ENCODE measurements around the gene CSRP1. TPM values are rescaled to one million over a fixed set of nuclear protein-coding genes. Genes with fewer than 3 reads are reported as not detected.

CSRP1 gene
- total RNA-seq, 1 donor = 480 TPM

DNA sequence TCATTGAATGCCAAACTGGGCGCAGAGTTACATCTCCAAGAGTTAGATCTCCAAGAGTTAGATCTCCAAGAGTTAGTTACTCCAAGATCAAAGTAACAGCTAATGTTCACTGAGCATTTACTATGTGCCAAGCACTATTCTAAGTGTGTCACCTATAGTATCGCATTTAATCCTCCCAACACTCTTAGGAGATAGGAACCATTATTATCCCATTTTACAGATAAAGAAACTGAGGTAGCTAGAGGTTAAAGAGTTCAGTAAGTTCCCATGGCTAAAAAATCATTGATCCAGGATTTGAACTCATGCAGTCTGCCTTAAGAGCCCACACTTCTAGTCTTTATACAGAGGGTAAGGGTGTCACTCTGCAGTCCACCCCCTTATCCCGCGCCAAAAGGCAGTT lies 30.5 kb upstream of the CSRP1 start:
- Histone ChIP-seq H2AFZ (ENCODE audit: low read length) (no peak overlapping the region), H3K4me1 (ENCODE audit: insufficient read depth, low read length) (peaks cover 64% of the 10 kb centered on the region), H3K79me2 (ENCODE audit: insufficient read depth, low read length) (peaks cover 32% of the 10 kb centered on the region), H3K27ac (ENCODE audit: low read depth, low read length) (peak overlapping the region; percentile 91), H3K36me3 (ENCODE audit: insufficient read depth, low read length) (no peaks in the 10 kb centered on the region), H3K27me3 (ENCODE audit: insufficient read depth, low read length) (no peaks in the 10 kb centered on the region), H3K9me3 (ENCODE audit: low read depth, low read length) (no peaks in the 10 kb centered on the region), H4K20me1 (ENCODE audit: insufficient read depth, low read length) (no peaks in the 10 kb centered on the region), H3K4me2 (ENCODE audit: insufficient read depth, low read length) (peak overlapping the region; percentile 77), H3K4me3 (ENCODE audit: insufficient read depth, low read length) (no peak overlapping the region)
- DNase-seq (ENCODE audit: insufficient read length, low spot score, missing footprints) = no peak
- TF ChIP-seq, protein P1, sequence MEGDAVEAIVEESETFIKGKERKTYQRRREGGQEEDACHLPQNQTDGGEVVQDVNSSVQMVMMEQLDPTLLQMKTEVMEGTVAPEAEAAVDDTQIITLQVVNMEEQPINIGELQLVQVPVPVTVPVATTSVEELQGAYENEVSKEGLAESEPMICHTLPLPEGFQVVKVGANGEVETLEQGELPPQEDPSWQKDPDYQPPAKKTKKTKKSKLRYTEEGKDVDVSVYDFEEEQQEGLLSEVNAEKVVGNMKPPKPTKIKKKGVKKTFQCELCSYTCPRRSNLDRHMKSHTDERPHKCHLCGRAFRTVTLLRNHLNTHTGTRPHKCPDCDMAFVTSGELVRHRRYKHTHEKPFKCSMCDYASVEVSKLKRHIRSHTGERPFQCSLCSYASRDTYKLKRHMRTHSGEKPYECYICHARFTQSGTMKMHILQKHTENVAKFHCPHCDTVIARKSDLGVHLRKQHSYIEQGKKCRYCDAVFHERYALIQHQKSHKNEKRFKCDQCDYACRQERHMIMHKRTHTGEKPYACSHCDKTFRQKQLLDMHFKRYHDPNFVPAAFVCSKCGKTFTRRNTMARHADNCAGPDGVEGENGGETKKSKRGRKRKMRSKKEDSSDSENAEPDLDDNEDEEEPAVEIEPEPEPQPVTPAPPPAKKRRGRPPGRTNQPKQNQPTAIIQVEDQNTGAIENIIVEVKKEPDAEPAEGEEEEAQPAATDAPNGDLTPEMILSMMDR (IDR thresholded peaks at IDR 0.05; ENCODE audit: extremely low read depth, low read depth, low read length) = no peak

DNA sequence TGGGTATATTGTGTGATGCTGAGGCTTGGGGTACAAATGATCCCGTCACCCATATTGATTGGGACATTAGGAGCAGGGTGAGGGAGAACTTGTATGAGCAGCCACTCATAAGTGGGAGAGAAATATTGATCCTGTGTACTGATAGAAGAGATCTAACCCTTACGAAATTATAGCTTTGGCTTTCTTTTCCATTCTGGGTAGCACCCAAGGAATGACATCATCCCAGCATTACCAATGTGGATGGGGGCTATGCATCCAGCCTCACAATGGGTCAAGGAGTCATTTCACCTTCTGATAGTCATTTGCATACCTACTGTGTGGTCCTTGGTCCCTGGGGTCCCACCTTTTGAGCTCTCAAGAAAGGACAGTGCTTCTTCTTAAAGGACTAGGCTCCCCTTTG lies 30.1 kb upstream of the CSRP1 start:
- TF ChIP-seq, protein P1 (IDR thresholded peaks at IDR 0.05; ENCODE audit: extremely low read depth, low read depth, low read length) = no peak
- Histone ChIP-seq H4K20me1 (ENCODE audit: insufficient read depth, low read length) (no peaks in the 10 kb centered on the region), H3K27ac (ENCODE audit: low read depth, low read length) (peak overlapping the region; percentile 91), H3K27me3 (ENCODE audit: insufficient read depth, low read length) (no peaks in the 10 kb centered on the region), H3K4me2 (ENCODE audit: insufficient read depth, low read length) (peak overlapping the region; percentile 77), H3K36me3 (ENCODE audit: insufficient read depth, low read length) (no peaks in the 10 kb centered on the region), H3K9me3 (ENCODE audit: low read depth, low read length) (no peaks in the 10 kb centered on the region), H2AFZ (ENCODE audit: low read length) (no peak overlapping the region), H3K4me1 (ENCODE audit: insufficient read depth, low read length) (peaks cover 61% of the 10 kb centered on the region), H3K79me2 (ENCODE audit: insufficient read depth, low read length) (peaks cover 31% of the 10 kb centered on the region), H3K4me3 (ENCODE audit: insufficient read depth, low read length) (peak overlapping the region; percentile 58)
- no peak for DNase-seq (ENCODE audit: insufficient read length, low spot score, missing footprints)

DNA sequence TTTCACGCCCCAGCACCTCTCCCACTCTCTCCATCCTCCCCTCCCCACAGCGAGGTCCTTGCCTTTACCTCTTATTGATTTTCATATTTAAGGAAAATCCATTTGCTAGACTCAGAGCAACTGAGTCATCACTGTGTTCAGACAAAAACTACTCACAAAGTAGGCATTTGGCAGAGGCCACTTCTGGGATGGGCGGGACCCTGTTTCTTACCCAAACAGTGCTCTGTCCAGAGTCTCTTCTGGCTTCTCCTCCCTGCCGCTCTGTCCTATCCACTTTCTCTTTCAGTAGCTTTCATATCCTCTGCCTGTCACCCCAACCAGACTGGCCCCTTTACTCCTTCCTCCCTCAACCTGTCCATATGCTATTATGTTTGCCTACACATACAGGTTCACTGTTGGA lies 29.6 kb upstream of the CSRP1 start:
- peaks cover 28% of the 10 kb centered on the region for H3K79me2 ChIP-seq (ENCODE audit: insufficient read depth, low read length)
- H4K20me1 ChIP-seq (ENCODE audit: insufficient read depth, low read length) = no peaks in the 10 kb centered on the region
- no peaks in the 10 kb centered on the region for H3K9me3 ChIP-seq (ENCODE audit: low read depth, low read length)
- H3K4me1 ChIP-seq (ENCODE audit: insufficient read depth, low read length) = peaks cover 61% of the 10 kb centered on the region
- no peaks in the 10 kb centered on the region for H3K36me3 ChIP-seq (ENCODE audit: insufficient read depth, low read length)
- H3K27me3 ChIP-seq (ENCODE audit: insufficient read depth, low read length) = no peaks in the 10 kb centered on the region
- no peak overlapping the region for H2AFZ ChIP-seq (ENCODE audit: low read length)
- H3K4me3 ChIP-seq (ENCODE audit: insufficient read depth, low read length) = peak overlapping the region; percentile 58
- peak overlapping the region; percentile 91 for H3K27ac ChIP-seq (ENCODE audit: low read depth, low read length)
- TF ChIP-seq, protein P1 (IDR thresholded peaks at IDR 0.05; ENCODE audit: extremely low read depth, low read depth, low read length) = no peak
- H3K4me2 ChIP-seq (ENCODE audit: insufficient read depth, low read length) = peak overlapping the region; percentile 77
- DNase-seq (ENCODE audit: insufficient read length, low spot score, missing footprints) = peak; percentile 95

DNA sequence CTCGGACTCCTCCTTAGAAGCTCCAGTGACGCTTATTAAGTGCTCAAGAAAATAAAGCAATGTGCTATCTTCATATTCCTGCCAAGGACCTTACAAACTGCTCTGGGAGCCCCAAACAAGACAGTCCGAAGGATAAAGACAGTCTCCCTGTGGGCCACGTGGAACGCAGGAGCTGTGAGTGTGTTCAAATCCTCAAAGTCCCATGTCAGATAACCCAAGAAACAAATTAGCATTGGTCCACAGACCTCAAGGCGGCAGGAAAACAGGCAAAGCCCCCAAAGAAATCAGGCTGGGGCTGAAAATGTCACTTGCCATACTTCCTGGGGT lies 29.0 kb upstream of the CSRP1 start:
- H2AFZ ChIP-seq (ENCODE audit: low read length) = no peak overlapping the region
- no peak overlapping the region for H3K4me3 ChIP-seq (ENCODE audit: insufficient read depth, low read length)
- H3K79me2 ChIP-seq (ENCODE audit: insufficient read depth, low read length) = peaks cover 23% of the 10 kb centered on the region
- TF ChIP-seq, protein P1 (IDR thresholded peaks at IDR 0.05; ENCODE audit: extremely low read depth, low read depth, low read length) = no peak
- no peaks in the 10 kb centered on the region for H3K27me3 ChIP-seq (ENCODE audit: insufficient read depth, low read length)
- no peak overlapping the region for H3K4me2 ChIP-seq (ENCODE audit: insufficient read depth, low read length)
- H3K27ac ChIP-seq (ENCODE audit: low read depth, low read length) = peak overlapping the region; percentile 91
- no peaks in the 10 kb centered on the region for H4K20me1 ChIP-seq (ENCODE audit: insufficient read depth, low read length)
- H3K9me3 ChIP-seq (ENCODE audit: low read depth, low read length) = no peaks in the 10 kb centered on the region
- no peaks in the 10 kb centered on the region for H3K36me3 ChIP-seq (ENCODE audit: insufficient read depth, low read length)
- H3K4me1 ChIP-seq (ENCODE audit: insufficient read depth, low read length) = peaks cover 61% of the 10 kb centered on the region
- peak; percentile 81 for DNase-seq (ENCODE audit: insufficient read length, low spot score, missing footprints)
